Activated CD8-positive, alpha-beta memory T cell treated with anti-CD3 and anti-CD28 coated beads for 4 hours (primary cell): ENCODE measurements around the gene PTPRN2.
"Not testable (repeated sequence)": the region's sequence is repeated elsewhere in the genome, so short reads cannot be mapped to it uniquely, and the experiment has no call there.

Experiments used
- DNase-seq, 2 donors: peaks; one replicate each; pipeline ENCODE4 v3.0.0-alpha.2; 2020; ENCODE audit warnings: low read depth in 2 of 2

The PTPRN2 gene

GRCh38 chr7:157594306-157594705, 993.3 kb downstream of the PTPRN2 start:
- DNase-seq: no peak

GRCh38 chr7:157593541-157593940, 994.1 kb downstream of the PTPRN2 start:
- no peak for DNase-seq

GRCh38 chr7:157592636-157593320, 994.8 kb downstream of the PTPRN2 start:
- not testable (repeated sequence) for DNase-seq

GRCh38 chr7:157590526-157590925, 997.1 kb downstream of the PTPRN2 start:
- no peak for DNase-seq

- no peak for DNase-seq
Observed at GRCh38 chr7:157589680-157590079, 997.9 kb downstream of the PTPRN2 start.

- no peak for DNase-seq
Observed at GRCh38 chr7:157587805-157588560, 999.6 kb downstream of the PTPRN2 start.

- DNase-seq: no peak
Observed at GRCh38 chr7:157587051-157587804, 1000.4 kb downstream of the PTPRN2 start.

GRCh38 chr7:157586426-157586955, 1001.1 kb downstream of the PTPRN2 start:
- no peak for DNase-seq

- no peak for DNase-seq
Observed at GRCh38 chr7:157585113-157585861, 1002.3 kb downstream of the PTPRN2 start.

GRCh38 chr7:157584420-157584819, 1003.2 kb downstream of the PTPRN2 start:
- no peak for DNase-seq

- DNase-seq: no peak
Observed at GRCh38 chr7:157581740-157582139, 1005.9 kb downstream of the PTPRN2 start.

- DNase-seq: no peak
Observed at GRCh38 chr7:157580324-157580723, 1007.3 kb downstream of the PTPRN2 start.

- DNase-seq: no peak
Observed at GRCh38 chr7:157579425-157579824, 1008.2 kb downstream of the PTPRN2 start.

GRCh38 chr7:157577796-157578339, 1009.8 kb downstream of the PTPRN2 start:
- no peak for DNase-seq

GRCh38 chr7:157577061-157577460, 1010.6 kb downstream of the PTPRN2 start:
- no peak for DNase-seq

- peak; percentile 7 to 17 for DNase-seq
Observed at GRCh38 chr7:157576415-157576814, 1011.2 kb downstream of the PTPRN2 start.

- DNase-seq: no peak
Observed at GRCh38 chr7:157575777-157576176, 1011.8 kb downstream of the PTPRN2 start.

- no peak for DNase-seq
Observed at GRCh38 chr7:157574914-157575586, 1012.6 kb downstream of the PTPRN2 start.

GRCh38 chr7:157574120-157574825, 1013.4 kb downstream of the PTPRN2 start:
- no peak for DNase-seq

GRCh38 chr7:157573244-157573643, 1014.4 kb downstream of the PTPRN2 start:
- DNase-seq: no peak
